Measurements from ENCODE around the gene ABCC4. TPM values are rescaled to one million over a fixed set of nuclear protein-coding genes. Genes with fewer than 3 reads are reported as not detected.

The ABCC4 gene
- total RNA-seq, 1 donor from 2014 or later = 19.0 TPM

DNA sequence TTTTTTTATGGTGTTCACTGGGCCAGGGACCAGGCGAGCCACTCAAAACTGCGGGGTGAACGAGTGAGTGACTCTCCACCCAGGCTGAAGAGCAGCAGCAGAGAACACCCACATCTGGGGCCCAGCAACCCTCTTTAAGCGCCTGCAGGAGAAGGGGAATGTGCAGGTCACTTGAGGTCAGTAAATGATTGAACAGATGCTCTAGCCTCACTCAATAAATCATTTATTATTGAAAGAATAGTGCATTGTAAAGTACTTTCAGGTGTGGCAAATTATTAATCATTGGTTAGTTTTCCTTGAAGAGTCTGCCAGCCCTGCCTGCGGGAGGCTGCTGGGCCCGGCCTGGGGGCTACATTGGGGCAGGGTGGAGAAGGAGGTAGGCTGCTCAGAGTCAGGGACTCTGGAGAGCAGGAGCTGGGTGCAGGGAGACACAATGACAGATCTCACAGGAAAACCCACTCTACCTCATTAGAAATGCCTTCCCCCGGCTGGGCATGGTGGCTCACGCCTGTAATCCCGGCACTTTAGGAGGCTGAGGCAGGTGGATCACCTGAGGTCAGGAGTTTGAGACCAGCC, 42.5 kb downstream of the ABCC4 start:
- H3K36me3 Mint-ChIP-seq (ENCODE audit: low read depth, unreplicated experiment) = peaks cover 5% of the 10 kb centered on the region
- no peaks in the 10 kb centered on the region for H3K9me3 Mint-ChIP-seq (ENCODE audit: unreplicated experiment)
- TF ChIP-seq CTCF (IDR thresholded peaks at IDR 0.05; ENCODE audit: unreplicated experiment) = no peak
- no peaks in the 10 kb centered on the region for H3K27me3 Mint-ChIP-seq (ENCODE audit: unreplicated experiment)
- no peak overlapping the region for H3K27ac Mint-ChIP-seq (ENCODE audit: unreplicated experiment)
- H3K4me1 Mint-ChIP-seq (ENCODE audit: unreplicated experiment) = no peaks in the 10 kb centered on the region
- no peak for DNase-seq (ENCODE audit: low spot score)
- H3K4me3 Mint-ChIP-seq (ENCODE audit: unreplicated experiment) = no peak overlapping the region

DNA sequence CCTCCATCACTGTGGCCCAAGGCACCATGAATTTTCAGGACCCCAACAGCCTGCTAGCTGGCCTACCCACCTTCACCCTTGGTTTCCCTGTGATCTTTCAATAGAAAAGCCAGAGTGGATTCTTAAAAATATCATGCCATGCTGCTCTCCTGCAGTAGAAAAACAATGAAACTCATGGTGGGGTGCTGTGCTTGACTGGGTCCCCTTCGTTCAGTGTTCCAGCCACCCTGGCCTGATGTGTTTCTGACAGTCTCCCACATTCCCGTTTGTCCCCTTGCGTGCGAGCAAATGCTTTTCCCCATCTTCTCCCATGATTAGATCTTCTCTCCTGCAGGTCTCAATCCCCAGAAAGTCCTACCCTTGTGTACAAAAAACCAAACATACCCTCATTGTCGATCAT, 43.2 kb downstream of the ABCC4 start:
- TF ChIP-seq CTCF (IDR thresholded peaks at IDR 0.05; ENCODE audit: unreplicated experiment) = no peak
- Mint-ChIP-seq H3K27me3 (ENCODE audit: unreplicated experiment) (no peaks in the 10 kb centered on the region), H3K27ac (ENCODE audit: unreplicated experiment) (no peak overlapping the region), H3K9me3 (ENCODE audit: unreplicated experiment) (no peaks in the 10 kb centered on the region), H3K4me1 (ENCODE audit: unreplicated experiment) (peaks cover 2% of the 10 kb centered on the region), H3K4me3 (ENCODE audit: unreplicated experiment) (no peak overlapping the region), H3K36me3 (ENCODE audit: low read depth, unreplicated experiment) (peaks cover 5% of the 10 kb centered on the region)
- DNase-seq (ENCODE audit: low spot score) = no peak

DNA sequence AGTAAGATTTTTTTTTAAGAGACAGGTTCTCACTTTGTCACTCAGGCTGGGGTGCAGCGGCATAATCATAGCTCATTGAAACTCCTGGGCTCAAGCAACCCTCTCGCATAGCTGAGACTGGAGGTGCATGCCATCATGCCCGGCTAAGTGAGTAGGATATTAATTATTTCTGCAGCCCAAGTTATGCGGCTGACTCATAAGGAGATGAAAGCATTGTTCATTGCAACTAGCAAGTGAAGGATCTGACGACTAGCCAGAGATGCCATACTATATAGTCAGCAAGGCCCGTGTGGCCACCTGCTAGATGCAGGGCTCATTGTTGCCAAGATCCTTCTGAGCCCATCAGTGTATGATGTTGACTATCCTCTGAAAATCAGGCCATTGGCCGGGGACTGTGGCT, 45.2 kb downstream of the ABCC4 start:
- Mint-ChIP-seq H3K4me3 (ENCODE audit: unreplicated experiment) (no peak overlapping the region), H3K27ac (ENCODE audit: unreplicated experiment) (no peak overlapping the region)

GRCh38 chr13:95255072-95255732, 46.0 kb downstream of the ABCC4 start:
- no peak for DNase-seq (ENCODE audit: low spot score)
- no peak for TF ChIP-seq CTCF (IDR thresholded peaks at IDR 0.05; ENCODE audit: unreplicated experiment)
- Mint-ChIP-seq H3K27ac (ENCODE audit: unreplicated experiment) (no peak overlapping the region), H3K4me3 (ENCODE audit: unreplicated experiment) (no peak overlapping the region), H3K4me1 (ENCODE audit: unreplicated experiment) (peaks cover 5% of the 10 kb centered on the region), H3K27me3 (ENCODE audit: unreplicated experiment) (peaks cover 2% of the 10 kb centered on the region), H3K9me3 (ENCODE audit: unreplicated experiment) (no peaks in the 10 kb centered on the region), H3K36me3 (ENCODE audit: low read depth, unreplicated experiment) (peaks cover 5% of the 10 kb centered on the region)

More for the DNA sequence above, 45.2 kb downstream of the ABCC4 start:
- Mint-ChIP-seq H3K27me3 (ENCODE audit: unreplicated experiment) (no peaks in the 10 kb centered on the region), H3K4me1 (ENCODE audit: unreplicated experiment) (peaks cover 5% of the 10 kb centered on the region), H3K36me3 (ENCODE audit: low read depth, unreplicated experiment) (peaks cover 5% of the 10 kb centered on the region), H3K9me3 (ENCODE audit: unreplicated experiment) (no peaks in the 10 kb centered on the region)
- TF ChIP-seq CTCF (IDR thresholded peaks at IDR 0.05; ENCODE audit: unreplicated experiment) = no peak
- DNase-seq (ENCODE audit: low spot score) = no peak

GRCh38 chr13:95254339-95254738, 46.9 kb downstream of the ABCC4 start:
- Mint-ChIP-seq H3K27me3 (ENCODE audit: unreplicated experiment) (peaks cover 2% of the 10 kb centered on the region), H3K27ac (ENCODE audit: unreplicated experiment) (no peak overlapping the region), H3K4me3 (ENCODE audit: unreplicated experiment) (no peak overlapping the region), H3K36me3 (ENCODE audit: low read depth, unreplicated experiment) (peaks cover 5% of the 10 kb centered on the region), H3K9me3 (ENCODE audit: unreplicated experiment) (no peaks in the 10 kb centered on the region), H3K4me1 (ENCODE audit: unreplicated experiment) (peaks cover 5% of the 10 kb centered on the region)
- DNase-seq (ENCODE audit: low spot score) = no peak
- no peak for TF ChIP-seq CTCF (IDR thresholded peaks at IDR 0.05; ENCODE audit: unreplicated experiment)

Data from endothelial cell (in vitro differentiated cells).